Cerebellar cortex (tissue), 1 donor: Measurements from ENCODE around the gene CCDC7.
A peak's percentile ranks its signal among the peaks of the same experiment; 100 is the strongest.
"Not testable (repeated sequence)": the region's sequence is repeated elsewhere in the genome, so short reads cannot be mapped to it uniquely, and the experiment has no call there.

Source experiments
- DNase-seq: peaks from one replicate; pipeline ENCODE4 v3.0.0-alpha.2; 2015; ENCODE audit warnings: low spot score

The CCDC7 gene

DNA sequence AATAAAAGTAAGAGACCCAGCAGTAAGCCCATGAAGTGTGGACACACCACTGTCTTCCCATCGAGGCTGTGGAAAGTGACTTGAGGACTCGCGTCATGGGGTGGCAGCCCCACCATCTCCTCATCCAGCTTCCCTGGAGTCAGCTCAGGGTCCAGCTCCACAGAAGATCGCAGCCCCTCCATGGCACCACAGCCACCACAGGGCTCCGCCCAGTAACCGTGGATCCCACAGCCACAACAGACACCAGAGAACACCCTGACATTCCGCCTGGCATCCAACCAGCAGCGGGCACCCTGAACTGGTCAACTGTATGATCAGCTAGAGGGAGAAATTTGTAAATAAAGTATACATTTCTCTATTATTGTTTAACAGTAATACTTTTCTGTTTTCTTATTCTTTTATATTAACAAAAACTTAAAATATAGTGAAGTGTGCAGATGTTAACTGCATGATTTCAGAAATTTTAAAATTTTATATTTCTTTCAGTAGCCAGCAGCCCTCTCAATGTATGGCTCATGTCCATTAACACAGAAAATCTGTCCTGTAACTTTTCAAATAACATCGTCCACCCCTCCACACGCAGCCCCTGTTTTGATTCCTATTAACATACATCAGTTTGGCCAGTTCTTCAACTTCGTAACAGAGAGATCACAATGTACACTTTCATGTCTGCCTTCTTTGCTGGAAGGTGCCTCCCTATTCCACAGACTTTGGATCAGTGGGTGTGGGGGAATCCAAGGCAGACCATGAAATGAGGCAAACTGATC, 442.4 kb downstream of the CCDC7 start:
- no peak for DNase-seq

DNA sequence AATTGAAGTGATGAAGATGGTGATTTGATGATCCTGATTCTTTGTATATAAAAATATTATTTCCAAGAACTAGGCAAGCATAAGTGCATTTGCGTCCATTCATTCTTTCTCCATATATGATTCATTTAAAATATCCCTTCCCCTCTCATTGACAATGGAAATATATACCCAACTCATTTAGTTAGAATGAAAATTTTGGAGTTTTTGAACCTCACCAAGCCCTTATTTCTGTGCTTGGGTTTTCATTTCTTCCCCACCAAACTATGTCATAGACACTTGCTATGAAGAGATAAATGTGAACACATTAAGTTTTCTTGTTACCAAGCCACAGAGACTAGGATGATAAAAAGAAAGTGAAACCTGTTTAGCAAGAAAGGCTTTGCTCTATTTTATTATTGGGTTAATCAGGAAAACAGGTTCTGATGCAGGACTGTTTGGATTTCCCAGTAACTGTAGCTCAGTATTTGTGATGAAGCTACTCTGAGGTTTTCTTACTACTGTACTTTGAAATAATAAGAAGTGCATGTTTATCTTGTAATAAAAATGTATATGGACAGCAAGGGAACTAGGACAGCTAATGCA, 443.8 kb downstream of the CCDC7 start:
- no peak for DNase-seq

DNA sequence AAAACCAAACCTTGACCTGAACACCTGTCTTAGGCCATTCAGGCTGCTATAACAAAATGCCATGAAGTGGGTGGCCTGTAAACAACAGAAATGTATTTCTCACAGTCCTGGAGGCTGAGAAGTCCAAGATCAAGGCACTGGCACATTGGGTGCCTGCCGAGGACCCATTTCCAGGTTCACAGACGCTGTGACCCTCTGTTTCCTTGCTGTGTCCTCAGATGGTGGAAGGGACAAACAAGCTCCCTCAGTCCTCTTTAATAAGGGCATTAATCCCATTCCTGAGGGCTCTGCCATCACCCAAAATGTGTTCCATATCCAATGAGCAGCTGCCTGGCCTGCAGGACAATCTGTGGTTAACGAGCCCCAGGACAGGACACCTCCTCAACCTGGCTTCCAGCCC, 444.5 kb downstream of the CCDC7 start:
- no peak for DNase-seq

DNA sequence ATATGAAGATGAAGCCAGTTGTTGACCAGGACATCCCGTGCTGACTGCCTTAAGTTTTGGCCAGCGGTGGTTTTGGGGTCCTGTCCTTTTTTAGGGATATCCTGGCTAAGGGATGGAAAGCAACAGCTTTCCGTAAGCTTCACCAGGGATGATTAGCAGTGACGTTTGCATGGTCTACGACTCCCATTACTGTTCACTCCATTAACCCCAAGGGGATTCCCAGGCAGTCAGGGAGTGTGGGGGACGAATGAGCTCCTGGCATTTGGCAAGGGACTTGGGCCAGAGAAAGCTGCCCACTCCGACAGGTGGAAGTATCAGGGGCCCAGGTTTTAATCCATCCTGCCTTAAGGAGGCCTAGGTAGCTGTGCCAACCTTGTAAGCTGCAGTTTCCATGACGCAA, 445.3 kb downstream of the CCDC7 start:
- DNase-seq = no peak

DNA sequence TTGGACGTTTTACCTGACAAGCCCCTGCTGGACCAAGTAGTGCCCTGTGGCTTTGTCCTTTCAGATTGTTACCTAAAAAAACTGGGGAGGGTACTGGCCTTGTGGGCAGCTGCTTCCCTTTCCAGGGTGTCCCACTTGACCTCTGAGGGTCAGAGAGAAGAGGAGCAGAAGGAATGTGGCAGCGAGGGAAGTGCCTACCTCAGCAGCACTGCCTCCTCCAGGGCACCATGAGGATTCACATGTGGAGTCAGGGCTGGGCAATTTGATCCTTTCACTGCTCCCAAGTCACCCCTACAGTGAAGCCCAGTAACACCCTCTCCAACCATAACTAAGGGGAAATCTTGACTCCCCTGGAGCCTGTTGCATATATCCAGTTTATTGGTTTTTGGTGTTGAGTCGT, 447.5 kb downstream of the CCDC7 start:
- peak; percentile 33 for DNase-seq

DNA sequence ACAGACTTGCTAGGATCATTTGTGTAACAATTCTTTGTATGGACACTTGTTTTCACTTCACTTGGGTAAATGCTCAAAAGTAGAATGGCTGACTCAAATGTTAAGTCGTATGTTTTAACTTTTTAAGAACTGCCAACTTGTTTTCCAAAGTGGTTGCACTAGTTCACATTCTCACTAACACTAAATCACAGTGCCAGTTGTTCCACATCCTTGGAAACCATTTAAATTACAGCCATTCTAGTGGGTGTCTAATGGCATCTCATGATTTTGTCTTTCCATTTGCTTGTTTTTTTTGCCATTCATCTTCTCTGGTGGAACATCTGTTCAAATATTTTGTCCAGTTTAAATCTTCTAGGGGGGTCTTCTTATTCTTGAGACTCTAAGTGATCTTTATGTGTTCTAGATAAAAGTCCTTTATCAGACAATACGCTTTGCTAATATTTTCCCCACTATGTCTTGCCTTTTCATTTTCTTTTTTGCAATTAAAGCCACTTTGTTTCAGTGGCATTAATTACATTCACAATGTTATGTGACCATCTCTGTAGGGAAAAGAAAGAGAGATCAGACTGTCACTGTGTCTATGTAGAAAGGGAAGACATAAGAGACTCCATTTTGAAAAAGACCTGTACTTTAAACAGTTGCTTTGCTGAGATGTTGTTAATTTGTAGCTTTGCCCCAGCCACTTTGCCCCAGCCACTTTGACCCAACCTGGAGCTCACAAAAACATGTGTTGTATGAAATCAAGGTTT, 448.1 kb downstream of the CCDC7 start:
- DNase-seq = no peak

DNA sequence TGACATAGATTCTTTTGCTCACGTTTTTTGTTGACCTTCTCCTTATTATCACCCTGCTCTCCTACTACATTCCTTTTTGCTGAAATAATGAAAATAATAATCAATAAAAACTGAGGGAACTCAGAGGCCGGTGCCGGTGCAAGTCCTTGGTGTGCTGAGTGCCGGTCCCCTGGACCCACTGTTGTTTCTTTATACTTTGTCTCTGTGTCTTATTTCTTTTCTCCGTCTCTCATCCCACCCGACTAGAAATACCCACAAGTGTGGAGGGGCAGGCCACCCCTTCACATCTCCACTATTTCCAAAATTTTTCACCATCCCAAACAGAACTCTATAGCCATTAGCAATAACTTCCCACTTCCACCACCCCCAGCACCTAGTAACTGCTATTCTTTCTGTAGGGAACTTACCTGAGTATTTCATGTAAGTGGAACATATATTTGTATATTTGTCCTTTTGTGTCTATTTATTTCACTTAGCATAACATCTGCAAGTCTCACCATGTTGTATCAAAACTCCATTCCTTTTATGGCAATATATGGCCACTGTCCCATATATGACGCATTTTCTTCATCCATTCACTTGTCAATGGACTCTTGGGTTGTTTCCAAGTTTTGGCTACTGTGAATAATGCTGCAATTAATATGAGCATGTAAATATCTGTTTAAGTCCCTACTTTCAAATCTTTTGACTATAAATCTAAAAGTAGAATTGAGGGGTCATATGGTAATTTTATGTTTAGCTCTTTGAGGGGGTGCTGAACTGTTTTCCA, 449.4 kb downstream of the CCDC7 start:
- DNase-seq = not testable (repeated sequence)

DNA sequence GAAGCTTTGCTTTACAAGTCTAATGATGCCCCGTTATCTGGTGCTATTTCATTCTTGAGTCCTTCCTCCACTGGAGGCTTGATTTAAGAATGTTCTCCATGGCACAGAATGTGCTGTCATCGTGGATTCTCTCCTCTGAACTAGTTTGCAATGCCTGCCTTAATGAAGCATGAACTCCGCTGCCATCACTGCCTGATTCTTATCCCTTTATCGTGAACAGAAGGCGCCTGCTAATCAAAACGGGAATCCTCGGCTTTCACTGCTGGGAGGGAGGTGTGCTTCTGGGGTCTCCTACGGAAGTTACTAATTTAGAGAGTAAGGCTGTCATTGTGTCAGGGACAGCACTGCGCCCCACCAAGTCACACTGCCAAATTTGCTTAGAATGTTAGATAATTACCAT, 455.9 kb downstream of the CCDC7 start:
- no peak for DNase-seq

DNA sequence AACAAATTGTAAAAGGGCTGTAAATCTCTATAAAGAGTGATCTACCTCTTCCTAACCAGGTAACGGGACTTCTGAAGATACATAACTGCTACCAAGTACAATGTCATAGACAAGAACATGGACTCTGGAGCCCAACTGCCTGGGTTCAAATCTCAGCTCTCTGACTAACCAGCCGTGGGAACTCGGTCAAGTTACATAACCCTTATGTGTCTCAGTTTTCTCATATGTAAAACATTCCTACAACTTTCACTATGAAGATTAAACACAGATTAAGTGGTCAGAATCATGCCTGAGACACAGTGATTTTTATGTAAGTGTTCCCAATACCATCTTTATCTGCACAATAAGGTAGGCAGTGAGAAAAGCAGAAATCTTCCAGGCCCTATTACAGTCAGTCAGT, 459.5 kb downstream of the CCDC7 start:
- DNase-seq = no peak

DNA sequence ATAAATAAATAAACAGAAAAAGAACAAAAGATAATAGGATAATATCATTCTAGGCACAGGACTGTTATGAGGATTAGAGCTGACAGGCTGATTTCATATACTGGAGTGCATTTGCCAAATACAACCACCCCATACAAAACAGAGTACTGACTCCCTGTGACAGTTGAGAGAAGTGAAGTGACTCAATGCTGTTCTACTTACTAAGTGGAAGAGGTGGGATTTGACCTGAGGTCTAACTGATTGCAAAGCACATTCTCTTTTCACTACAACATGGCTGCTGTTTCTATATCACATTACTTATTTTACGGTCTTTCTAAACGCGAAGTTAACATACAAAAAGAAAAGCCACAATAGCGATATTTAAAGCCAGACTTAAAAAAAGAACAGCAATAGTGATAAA, 460.7 kb downstream of the CCDC7 start:
- DNase-seq = no peak

DNA sequence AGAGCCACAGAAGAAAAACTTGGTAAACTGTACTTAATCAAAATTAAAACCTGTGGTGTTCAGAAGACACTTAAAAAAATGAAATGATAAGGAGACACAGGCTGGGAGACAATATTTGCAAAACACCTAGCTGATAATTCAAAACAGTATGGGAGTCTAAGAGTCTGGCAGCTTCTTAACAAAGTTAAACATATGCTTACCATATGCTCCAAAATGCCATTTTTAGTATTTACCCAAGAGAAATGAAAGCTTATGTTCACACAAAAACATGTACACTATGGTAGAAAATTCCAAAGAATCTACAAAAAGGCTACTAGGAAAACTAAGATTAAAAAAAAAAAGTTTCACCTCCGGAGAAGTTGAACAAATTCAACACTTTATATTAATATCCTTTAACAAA, 463.5 kb downstream of the CCDC7 start:
- no peak for DNase-seq

DNA sequence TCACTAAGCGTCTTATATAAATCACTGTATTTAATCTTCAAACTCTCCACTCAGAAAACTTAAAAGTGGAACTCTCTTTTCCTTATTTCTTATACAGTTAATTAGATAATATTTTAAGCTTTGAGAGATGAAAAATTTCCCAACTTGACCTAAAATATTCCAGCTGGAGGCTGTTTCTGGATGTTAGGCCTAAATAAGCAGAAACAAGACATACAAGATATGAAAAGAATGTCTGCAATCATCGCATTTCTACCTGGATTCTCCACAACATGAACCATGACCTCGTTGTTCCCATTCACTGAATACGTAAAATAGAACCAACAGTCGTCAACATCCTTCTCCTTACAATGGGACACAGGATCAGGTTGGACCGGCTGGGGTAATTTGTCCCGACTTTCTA, 464.0 kb downstream of the CCDC7 start:
- not testable (repeated sequence) for DNase-seq

DNA sequence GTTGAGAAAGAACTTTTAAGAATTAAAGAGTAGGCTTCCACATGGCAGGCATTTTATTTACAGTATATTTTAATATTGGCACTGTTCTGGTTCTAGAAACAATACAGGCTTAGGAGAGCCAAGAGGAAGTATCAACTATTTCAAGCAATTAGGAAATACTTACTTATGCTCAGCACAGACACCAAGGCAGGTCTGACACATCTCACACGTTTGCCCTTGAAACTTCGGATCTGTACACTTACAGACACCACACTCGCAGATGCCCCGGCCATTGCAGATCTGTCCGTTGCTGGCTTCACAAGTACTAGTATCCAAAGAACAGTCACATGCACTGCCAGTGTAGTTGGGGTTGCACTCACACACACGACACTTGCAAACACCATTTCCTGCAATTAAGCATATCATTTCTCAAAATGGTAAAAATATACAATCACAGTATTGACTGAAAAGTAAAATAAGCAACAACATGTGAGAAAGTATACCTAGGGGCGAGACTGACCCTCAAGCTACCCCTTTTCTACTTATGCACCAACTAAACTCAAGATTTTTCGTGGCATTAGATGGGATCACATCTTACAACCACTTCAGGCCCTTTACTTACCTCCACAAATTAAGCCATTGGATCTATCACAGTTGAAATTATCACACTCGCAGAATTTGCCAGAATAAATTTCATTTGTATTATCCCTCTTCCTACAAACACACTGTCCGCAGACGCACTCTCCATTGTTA, 465.5 kb downstream of the CCDC7 start:
- DNase-seq = no peak

DNA sequence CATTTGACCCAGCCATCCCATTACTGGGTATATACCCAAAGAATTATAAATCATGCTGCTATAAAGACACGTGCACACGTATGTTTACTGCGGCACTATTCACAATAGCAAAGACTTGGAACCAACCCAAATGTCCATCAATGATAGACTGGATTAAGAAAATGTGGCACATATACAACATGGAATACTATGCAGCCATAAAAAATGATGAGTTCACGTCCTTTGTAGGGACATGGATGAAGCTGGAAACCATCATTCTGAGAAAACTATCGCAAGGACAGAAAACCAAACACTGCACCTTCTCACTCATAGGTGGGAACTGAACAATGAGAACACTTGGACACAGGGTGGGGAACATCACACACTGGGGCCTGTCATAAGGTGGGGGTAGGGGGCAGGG, 471.9 kb downstream of the CCDC7 start:
- not testable (repeated sequence) for DNase-seq

DNA sequence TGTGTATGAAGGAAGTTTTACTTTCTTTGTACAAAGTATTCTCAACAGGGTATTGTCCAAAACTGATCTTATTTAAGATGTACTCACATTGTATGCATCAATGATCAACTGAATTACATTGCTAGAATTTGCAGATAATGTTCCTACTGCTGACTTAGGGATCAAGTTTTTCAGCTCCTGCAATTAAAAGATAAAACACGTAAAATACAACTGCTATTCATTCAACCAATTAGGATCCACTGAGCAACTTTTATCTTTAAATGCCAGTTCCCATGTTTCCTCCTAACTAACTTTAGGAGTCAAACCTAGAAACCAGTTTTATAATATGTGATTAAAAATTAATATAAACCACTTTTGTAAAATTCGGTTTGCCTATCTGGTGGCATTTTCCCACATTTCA, 476.2 kb downstream of the CCDC7 start:
- DNase-seq = no peak

DNA sequence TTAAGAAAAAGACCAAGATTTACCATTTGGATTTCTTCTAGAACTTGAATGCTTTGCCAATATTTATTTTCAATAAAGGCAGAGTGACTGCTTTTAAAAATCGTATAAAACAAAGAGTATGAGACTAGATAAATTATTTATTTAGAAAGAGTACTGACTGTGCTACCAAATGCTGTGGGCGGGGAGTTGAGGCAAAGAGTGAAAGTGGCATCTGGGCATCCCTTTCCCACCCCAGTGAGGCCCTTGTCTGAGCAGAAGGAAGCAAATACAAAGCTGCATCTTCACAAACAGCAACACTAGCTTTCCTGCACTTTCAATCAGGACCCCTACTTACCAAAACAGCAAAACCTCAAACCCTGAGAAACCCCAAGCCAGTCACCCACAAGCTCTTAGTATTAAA, 477.2 kb downstream of the CCDC7 start:
- no peak for DNase-seq

DNA sequence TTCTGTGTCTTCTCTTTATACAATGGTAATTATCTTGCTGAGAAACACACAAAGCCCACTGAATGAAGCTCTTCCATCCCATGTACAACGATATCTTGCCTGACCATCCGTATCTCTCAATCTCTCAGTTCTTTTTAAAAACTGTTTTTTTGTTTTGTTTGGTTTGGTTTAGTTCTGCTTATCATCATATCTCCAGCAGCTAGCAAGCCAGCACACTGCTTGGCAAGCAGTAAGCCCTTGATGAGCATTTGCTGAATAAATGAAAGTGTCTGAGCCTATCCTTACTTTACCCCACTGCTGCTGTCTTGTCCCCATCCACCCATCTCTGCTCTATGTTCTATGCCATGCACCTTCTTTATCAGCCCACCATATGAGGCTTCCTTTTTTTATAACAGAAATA, 477.9 kb downstream of the CCDC7 start:
- no peak for DNase-seq
